ENCODE data around the gene CACNA1C.

CACNA1C gene

GRCh38 chr12:2115101-2115845 is 62.5 kb downstream of the CACNA1C start:
- no peak for TF ChIP-seq CTCF (conservative IDR thresholded peaks at IDR 0.05; ENCODE audit: low read depth, low read length)
- no peak overlapping the region for H3K4me3 ChIP-seq (ENCODE audit: low read depth, low read length)
- no peak for DNase-seq (ENCODE audit: low read depth)

DNA sequence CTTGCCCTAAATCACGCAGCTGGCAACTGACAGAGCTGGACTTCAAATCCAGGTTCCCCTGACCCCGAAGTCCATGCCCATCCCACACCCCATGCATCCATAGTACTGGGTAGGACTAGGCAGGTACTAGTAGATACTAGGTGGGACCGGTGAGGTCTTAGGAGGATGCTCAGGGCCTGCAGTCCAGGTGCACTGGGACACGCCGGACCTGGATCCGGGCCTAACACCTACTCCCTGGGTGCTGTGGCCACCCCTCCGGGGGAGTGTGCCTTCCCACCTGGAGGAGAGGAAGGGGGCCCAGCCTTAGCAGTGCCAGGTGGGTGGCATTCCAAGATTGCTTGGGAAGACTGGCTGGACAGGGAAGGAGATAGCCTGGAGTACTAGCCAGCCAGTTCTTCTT is 64.8 kb downstream of the CACNA1C start:
- H3K4me3 ChIP-seq (ENCODE audit: low read depth, low read length) = no peak overlapping the region
- no peak for DNase-seq (ENCODE audit: low read depth)
- no peak for TF ChIP-seq CTCF (conservative IDR thresholded peaks at IDR 0.05; ENCODE audit: low read depth, low read length)

GRCh38 chr12:2118061-2118460 is 65.3 kb downstream of the CACNA1C start:
- DNase-seq (ENCODE audit: low read depth) = no peak
- no peak overlapping the region for H3K4me3 ChIP-seq (ENCODE audit: low read depth, low read length)
- TF ChIP-seq CTCF (conservative IDR thresholded peaks at IDR 0.05; ENCODE audit: low read depth, low read length) = no peak

DNA sequence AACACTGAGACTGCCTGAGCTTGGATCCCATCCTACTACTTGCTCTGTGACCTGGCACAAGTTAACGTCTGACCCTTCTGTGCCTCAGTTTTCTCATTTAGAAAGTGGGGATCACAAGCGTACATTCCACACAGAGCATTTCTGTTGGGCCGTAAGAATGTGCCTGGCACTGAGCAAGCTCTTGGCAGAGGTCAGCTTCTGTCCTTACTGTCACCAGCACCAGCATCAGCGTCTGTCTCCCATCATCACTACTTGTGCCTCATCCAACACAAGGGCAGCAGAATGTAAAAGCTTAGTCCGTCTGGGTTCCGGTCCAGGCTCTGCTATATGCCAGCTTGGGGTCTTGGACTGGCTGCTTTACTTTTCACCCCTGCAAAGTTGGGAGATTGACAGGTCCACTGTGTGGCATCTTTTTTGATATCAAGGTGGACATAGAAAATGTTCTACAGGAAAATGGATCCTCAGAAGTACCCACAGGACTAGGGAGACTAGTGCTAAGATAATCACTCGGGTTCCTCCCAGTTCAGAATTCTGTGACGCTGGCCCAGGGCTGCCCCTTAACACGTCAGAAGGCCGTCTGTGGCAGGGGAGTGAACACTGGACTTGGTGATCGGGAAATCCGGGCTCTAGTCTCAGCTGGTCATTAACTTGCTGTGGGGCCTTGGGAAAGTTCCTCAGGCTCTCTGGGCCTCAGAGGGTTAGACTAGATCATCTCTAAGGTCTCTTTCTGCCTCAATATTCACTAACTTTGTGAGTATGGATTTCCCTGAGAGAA is 65.9 kb downstream of the CACNA1C start:
- no peak for DNase-seq (ENCODE audit: low read depth)
- TF ChIP-seq CTCF (conservative IDR thresholded peaks at IDR 0.05; ENCODE audit: low read depth, low read length) = no peak
- no peak overlapping the region for H3K4me3 ChIP-seq (ENCODE audit: low read depth, low read length)

DNA sequence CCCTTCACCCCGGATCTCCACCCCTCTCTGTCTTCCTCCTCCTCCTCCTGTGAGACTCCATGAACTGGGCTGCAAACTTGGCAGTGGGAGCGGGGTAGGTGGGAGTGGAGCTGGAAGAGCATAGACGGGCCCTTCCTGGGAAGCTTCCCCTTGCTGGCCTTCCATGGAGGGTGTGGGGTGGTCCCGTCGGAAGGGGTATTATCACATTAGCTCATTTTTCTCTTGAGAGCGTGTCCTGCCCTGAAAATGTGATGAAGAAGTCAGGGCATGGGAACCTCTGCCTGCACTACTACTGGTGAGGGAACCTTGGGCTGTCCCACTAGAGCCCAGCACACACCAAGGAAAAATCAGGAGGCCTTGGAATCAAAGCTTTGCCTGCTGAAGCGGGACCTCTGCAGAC is 66.5 kb downstream of the CACNA1C start:
- no peak for TF ChIP-seq CTCF (conservative IDR thresholded peaks at IDR 0.05; ENCODE audit: low read depth, low read length)
- no peak for DNase-seq (ENCODE audit: low read depth)
- no peak overlapping the region for H3K4me3 ChIP-seq (ENCODE audit: low read depth, low read length)

DNA sequence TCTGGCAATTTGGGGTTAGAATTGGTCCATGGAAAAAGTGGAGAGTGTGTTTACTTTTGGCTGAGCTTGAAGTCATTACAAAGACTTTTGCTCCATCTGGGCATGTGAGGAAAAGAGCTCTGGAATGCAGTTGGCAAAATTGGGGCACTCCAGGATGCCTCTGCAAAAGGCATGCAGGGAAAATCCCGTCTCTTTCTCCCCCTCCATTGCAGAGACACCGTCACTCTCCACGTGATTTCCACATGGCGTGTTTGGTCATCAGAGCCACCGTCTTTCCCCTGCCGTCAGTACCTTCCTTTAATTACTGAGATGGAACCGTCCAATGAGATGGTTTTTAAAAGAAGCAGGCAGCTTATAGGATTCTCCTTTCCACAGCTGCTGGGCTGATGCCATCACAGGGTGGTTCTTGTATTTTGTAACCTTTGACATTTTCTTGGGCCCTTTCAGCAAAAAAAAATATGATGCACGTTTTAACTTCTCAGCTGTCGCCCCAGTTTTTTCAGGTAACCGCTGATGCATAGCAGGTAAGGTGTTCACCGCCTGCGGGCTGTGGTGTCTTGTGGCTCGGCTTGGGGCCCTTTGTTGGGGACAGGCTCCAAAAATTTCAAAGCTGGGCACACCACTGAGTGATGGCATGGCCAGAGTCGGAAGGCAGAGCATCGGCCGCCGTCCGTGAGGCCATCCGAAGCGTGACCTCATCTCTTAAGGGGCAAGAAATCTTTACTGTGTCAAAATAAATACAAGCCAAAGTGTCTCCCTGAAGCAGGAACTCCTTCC is 68.4 kb downstream of the CACNA1C start:
- DNase-seq (ENCODE audit: low read depth) = no peak
- H3K4me3 ChIP-seq (ENCODE audit: low read depth, low read length) = no peak overlapping the region
- no peak for TF ChIP-seq CTCF (conservative IDR thresholded peaks at IDR 0.05; ENCODE audit: low read depth, low read length)

Data from choroid plexus epithelial cell (primary cell).